Ishikawa (cell line): ENCODE results near the gene CDH13.

Experiments
- CEBPB ChIP-seq: IDR thresholded peaks from 2 replicates; pipeline ENCODE4 v1.6.1; 2012
- EP300 ChIP-seq: IDR thresholded peaks from 2 replicates; pipeline ENCODE4 v1.6.1; 2012; ENCODE audit warnings: borderline replicate concordance
- MAX ChIP-seq: IDR thresholded peaks from 2 replicates; pipeline ENCODE4 v1.6.1; 2012
- NFIC ChIP-seq: IDR thresholded peaks from 2 replicates; pipeline ENCODE4 v1.6.1; 2012
- REST ChIP-seq: IDR thresholded peaks from 2 replicates; pipeline ENCODE4 v1.6.1; 2012; ENCODE audit warnings: low read depth, mild to moderate bottlenecking
- TAF1 ChIP-seq: IDR thresholded peaks from 2 replicates; pipeline ENCODE4 v1.6.1; 2012; ENCODE audit warnings: low read depth, mild to moderate bottlenecking
- TCF12 ChIP-seq: IDR thresholded peaks from 2 replicates; pipeline ENCODE4 v1.6.1; 2012; ENCODE audit warnings: low read depth
- USF1 ChIP-seq: IDR thresholded peaks from 2 replicates; pipeline ENCODE4 v1.6.1; 2012
- YY1 ChIP-seq: IDR thresholded peaks from 2 replicates; pipeline ENCODE4 v1.6.1; 2012; ENCODE audit warnings: low read depth
- ZBTB7A ChIP-seq: IDR thresholded peaks from 2 replicates; pipeline ENCODE4 v1.6.1; 2012; ENCODE audit warnings: low read depth

- TF ChIP-seq TAF1 (no peak), ZBTB7A (no peak), REST (no peak), USF1 (no peak), YY1 (no peak), NFIC (no peak), MAX (no peak), EP300 (no peak), TCF12 (no peak), CEBPB (no peak)
Measured at GRCh38 chr16:82738699-82739098, 111.9 kb downstream of the CDH13 start.
